ENCODE measurements around the gene KRT16.
"Not testable (repeated sequence)": the region's sequence is repeated elsewhere in the genome, so short reads cannot be mapped to it uniquely, and the experiment has no call there.

- not testable (repeated sequence) for TF ChIP-seq CTCF, POLR2A (IDR thresholded peaks at IDR 0.05)
Measured at GRCh38 chr17:41640596-41640995, 28.0 kb upstream of the KRT16 start.
